Measurements from ENCODE around the gene KCNQ1.

DNA sequence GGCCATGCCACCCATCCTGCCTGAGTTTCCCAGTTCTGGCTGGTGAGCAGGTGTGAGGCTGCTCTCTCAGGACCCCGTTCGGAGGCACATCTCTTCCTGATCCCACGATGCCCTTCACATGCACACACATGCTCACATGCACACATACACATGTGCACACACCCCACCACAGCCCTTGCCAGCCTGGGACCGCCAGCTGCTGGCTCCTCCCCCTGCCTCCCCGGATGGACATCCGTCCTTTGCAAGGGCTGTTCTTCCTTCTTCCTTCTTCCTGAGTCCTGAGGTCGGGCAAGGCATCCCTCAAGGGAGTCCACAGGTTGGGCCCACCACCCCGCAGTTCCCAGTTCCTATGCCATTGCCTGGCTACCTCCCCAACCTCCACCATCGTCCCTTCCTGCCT, 451.2 kb downstream of the KCNQ1 start:
- TF ChIP-seq CTCF (IDR thresholded peaks at IDR 0.05), result no peak
- no peak for TF ChIP-seq EP300 (IDR thresholded peaks at IDR 0.05)
- TF ChIP-seq POLR2AphosphoS5 (IDR thresholded peaks at IDR 0.05), result no peak

Measured in upper lobe of left lung (tissue), 4 donors.